ENCODE data around the gene PNISR.

DNA sequence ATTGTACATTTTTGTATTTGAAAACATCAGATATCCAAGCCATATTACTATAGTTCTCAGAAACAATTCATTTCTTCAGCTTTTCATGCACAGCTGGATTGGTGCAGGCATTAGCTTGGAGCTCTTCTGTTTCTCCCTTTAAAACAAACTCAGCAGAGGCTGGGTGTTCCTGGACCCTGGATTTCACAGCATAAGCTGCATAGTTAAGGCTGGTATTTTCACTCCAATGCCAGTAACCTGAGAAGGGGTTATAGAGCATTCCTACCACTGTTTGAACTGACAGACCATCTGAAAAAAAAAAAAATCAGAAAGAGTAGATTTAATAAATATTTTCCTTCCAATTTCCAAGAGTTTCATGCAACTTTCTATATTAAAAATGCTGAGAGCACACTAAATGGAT is 55.6 kb downstream of the PNISR start:
- no peak for TF ChIP-seq CTCF (IDR thresholded peaks at IDR 0.05)
- no peak for TF ChIP-seq POLR2AphosphoS5 (IDR thresholded peaks at IDR 0.05)
- no peak for TF ChIP-seq POLR2A (IDR thresholded peaks at IDR 0.05)
- TF ChIP-seq EP300 (IDR thresholded peaks at IDR 0.05): no peak
